COLO668 (cell line): ENCODE measurements around the gene WDR54.
"Not testable (repeated sequence)": the region's sequence is repeated elsewhere in the genome, so short reads cannot be mapped to it uniquely, and the experiment has no call there.

Source experiments
- DNase-seq: peaks from one replicate; lab custom pipeline; 2025; ENCODE audit not compliant: unreplicated experiment; lab: John Stamatoyannopoulos, UW

WDR54 gene

DNA sequence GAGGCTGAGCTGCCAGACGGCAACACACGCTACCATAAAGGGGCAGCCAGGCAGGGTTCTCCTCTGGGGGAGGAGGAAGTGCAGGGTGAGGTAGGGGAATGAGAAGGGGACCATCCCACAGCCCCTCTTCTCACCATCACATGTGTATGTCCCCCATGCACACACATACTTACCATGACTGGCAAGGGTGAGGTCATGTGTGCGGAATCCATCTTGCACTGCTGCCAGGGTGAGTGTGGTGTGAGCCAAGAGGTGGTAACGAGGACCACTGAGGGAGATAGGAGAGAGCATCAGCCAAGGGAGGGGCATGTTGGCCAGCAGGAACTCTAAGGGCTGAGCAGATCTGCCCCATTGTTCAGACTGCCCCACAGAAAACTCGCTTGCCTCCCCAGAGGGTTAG, 7.1 kb downstream of the WDR54 start:
- DNase-seq = no peak

DNA sequence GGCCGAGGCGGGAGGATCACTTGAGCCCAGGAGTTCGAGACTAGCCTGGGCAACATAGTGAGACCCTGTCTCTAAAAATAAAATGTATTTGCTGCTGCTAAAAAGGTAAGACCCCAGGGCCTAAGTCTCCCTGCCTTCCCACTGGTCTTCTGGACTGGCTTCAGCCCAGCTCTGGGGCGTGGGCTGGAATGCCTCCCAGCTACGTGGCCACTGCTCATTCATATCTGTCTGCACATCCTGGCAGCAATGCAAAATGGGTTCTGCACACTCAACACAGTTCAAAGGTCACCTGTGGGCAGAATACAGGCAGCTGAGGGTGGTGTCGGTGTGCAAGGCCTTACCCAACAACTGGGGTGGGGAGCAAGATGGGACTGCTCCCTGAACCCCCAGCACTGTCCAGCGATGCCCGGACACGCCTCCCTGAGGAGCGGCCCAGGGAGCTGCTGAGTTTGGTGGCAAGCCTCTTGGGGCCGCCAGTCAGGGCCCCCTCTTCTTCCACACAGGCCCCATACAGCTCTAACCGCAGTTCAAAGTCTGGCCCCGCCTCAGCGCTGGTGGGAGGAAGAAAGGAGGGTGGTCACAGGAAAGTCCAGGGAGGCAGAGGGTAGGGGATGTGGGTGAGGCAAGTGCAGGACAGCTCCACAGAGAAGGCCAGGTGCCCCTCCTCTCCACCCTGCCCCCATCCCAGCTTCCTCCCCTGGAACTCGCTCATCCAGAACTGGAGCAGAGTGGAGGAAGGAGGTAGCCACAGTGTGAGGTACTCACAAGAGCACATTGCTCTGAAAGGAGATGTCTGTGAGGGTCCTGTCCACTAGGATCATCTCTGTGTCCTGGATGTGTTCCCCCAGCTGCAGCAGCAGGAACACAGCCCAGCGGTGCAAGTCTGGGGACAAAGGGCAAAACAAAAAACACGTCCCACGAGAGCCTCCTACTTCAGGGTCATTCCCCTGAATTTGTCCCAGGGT, 8.2 kb downstream of the WDR54 start:
- DNase-seq = no peak

DNA sequence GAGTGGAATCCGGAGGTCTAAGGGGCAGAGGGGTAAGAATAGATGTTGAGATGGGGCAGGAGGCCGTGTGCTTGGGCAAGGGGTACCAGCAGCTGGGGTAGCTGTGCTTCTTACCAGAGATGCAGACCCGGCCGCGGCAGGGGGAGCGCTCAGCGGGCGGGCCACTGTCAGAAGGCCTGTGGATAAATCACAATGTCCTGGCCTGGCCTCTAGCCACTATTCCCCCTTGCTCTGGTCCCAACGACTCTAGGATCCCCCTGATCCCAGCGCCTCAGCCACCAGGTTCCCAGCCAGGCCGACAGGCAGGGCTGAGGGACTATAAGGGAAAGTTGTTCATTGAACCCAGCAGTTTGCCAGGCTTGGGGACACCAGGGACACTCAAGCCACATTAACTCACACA, 9.0 kb downstream of the WDR54 start:
- no peak for DNase-seq

DNA sequence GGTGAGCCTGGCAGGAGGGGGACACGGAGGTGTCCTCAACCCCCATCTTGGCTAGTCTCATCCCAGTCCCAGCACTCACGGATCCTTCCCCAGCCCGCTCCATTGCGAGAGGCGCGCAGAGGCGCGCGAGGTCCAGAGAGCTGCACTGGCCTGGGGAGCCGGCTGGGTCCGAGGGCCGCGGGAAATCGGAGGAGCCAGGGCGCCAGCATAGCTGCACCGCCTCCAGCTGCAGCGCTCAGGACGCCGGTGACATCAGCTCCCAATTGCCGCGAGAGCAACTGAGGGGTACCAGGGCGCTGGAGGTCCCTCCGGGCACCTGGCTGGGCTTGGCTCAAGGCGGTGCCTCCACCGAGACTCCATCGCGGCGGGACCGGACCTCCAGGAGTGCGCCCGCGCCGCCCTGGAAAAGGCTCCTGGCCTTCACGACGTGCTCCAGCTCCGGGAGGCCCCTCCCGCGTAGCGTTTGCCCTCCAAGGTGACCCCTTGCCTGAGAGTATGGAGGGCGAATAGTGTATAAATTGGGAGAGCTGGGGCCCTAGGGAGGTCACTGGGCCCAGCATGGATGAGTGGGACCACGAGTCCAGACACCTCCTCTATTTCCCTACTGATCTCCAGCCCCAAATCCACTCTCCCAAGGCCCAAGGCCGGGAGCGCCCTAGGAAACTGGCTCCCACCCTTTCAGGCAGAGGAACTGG, 14.7 kb downstream of the WDR54 start:
- DNase-seq = no peak

DNA sequence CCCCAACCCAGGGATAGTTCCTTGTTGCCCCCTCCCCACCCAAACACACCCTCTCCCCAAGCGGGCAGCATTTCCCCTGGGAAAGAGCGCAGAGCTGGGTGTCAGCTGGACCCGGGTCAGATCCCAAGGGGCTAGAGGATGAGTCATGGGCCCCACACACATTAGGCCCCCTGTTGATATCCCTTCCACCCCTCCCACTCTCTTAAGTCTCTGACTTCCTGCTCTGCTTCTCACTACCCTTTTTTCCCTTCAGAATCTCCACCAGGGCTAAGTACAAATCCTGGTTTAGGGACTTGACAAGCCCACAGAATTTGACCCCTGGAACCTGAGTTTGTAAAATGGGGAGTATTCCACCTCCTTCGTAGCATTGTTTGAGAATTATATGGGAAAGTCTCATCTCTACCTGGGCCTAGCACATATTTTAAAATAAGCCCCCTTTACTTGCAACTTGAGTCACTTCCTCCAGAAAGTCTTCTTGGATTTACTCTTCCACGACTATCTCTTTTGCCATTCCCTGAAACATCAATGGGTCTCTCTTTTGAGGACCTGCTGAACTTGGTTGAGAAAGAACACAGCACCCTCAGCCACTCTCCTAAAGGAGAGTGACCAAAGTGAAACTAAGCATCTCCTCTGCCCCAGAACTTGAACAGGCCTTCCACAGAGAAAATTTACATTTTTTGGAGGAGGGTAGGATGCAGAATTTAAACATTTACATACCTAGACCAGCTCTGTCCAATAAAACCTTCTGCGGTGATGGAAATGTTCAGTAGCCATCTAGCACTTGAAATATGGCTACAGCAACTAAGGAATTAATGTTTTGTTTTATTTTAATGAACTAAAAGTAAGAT, 15.5 kb downstream of the WDR54 start:
- no peak for DNase-seq

DNA sequence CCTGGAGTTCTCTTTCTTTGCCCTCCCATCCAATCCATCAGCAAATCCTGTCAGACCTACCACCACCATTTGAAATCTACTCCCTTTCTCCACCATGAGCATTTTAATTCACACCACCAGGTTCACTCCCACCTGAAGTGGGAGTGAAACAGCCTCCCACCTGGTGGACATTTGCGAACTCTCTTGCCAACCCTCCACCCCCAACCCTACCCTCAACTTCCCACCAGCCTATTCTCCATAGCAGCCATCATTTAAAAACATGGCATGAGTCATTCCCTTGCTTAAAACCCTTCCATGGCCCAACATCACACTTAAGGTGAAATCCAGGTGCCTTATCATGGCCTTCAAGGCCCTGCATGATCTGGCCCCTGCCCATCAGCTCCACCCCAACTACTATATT, 16.7 kb downstream of the WDR54 start:
- DNase-seq = no peak

DNA sequence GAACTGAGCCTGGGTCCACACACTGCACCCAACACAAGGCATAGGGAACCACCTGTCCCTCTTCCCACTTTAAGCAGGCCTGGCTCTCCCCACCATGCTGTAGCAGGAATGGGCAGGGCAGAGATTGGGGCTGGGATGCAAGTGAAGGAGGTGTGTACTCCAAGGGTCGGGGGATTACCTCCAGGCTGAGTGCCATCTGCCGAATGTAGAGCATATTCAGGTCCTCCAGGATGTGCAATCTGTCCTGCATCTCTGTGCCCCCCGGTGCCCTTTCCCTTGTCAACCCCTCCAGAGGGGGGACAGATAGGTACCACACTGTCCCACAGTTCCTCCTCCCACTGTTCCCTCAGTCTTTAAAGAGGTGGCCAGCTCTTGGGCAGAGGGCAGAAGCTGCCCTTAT, 17.8 kb downstream of the WDR54 start:
- no peak for DNase-seq

DNA sequence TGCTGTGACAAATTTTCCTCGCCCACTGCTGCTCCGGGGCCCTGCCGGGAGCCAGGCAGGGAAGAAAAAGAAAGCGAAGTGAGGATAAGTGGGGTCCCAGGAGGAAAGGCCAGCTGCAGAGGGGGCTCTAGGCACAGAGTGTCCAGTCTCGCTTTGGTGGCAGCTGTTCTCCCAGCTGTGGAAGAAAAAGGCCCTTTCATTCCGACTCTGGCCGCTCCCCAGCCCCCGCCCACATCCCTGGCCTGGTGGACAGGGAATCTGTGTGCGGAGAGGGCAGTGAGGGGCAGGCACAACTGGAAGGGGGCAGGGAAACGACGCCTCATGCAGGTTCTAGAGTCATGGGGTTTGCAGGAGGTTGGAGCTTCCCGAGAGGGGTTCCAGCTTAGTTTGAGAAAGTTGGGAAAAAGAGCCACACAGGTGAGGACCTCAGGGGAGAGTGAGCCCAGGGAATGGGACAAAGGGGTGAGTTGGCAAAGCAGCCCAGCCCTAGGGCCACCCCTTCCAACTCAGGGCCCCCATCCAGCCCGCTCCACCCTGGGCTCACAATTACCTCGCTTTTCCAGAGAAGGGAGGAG, 18.4 kb downstream of the WDR54 start:
- DNase-seq = no peak

DNA sequence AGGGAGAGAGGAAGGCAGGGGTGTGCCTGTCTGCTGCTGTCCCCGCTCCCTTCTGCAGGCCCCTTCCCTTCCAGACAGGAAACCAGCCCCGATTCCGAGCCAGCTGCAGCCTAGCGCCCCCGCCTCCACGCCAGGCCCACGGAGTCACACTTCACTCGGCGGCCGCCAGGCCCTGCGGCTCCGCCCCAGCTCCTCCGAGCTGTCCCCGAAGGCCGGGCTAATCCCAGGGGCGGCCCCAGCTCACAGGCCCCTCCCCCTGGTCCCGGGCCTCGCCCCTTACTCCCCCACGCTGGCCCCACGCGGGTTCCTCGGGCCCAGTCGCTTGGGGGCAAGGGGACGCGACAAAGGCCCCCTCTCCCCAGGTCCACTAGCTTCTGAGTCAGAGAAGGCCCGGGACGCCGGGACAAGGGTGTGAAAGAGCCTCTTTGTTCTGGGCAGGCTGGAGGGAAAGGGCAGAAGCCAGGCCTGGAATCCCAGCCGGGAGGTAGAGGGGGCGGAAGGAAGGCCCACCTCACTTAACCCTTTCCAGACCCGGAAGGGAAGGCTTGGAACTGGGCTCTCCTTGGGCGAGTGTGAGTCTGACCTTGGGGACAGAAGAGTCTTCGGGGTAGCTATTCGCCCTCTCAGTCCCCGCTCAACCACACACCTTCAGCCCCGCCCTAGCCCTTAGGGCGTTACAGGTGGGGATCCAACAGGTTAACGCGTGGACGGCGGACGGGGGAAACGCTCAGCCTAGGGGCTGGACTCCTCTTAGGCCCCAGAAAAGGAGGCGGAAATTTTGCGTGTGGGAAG, 19.0 kb downstream of the WDR54 start:
- DNase-seq = peak; percentile 91

DNA sequence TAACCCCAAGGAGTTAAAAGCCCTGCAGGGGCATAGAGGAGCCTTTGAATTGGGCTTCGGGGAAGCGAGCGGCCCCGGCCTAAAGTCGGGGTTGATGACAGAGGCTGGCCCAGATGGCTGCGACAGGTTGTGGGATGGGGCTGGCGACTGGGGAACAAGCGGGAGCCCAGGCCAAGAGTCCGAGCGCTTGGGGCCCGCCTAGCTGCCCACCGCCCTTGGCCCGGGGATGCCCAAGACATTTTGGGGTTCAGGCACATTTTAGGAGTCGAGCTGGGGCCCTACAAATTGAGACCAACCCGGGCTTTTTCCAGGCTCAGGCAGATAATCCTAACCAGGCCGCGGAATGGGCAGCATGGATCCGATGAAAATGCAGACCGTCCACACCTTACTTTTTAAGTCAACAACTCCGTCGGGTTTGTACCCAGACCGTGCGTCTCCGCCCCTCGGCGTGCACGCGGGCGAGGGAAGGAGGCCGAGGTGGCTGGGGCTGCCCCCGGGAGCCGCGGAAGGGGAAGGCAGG, 19.7 kb downstream of the WDR54 start:
- no peak for DNase-seq

DNA sequence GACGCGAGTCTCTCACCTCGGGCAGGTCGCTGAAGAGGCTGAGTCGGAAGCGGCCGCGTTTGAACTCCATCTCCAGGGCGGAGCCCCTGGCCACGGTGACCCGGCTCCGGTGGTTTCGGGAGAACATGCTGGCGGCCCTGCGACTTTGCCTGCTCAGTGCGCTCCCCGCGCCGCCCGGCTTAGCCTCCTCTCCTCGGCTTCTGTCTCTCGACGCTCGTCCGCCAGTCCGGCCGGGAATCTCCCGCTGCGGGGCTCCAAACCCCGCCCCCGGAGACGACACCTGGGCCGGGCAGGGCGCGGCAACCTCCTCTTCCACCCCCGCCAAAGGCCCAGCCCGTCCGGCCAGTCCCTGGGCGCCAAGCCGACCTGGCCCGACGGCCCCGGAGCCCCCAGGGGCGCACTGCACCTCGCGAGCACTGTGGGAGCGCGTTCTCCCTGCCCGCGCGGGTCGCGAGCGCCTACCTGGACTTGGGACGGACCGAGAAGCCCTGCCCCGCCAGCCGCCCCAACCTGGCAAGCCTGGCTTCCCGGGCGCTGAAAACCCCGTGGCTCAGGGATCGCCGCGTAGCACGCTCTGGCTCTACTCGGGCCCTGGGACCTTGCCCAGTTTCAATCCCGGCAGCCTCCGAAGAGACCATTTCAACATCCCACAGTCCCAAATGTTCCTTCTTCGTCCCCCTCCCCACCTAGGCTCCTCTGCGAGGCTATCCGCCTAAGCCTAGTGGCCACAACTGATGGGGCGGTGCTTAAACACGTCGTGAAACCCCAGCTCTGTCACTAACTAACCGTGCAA, 20.4 kb downstream of the WDR54 start, which contains the start of gene RTKN:
Gene RTKN, minus strand, starts transcription at position 248 of the 793 bp plus-strand sequence. Its CDS starts 121 bp downstream, at position 127.
- peak; percentile 88 for DNase-seq

DNA sequence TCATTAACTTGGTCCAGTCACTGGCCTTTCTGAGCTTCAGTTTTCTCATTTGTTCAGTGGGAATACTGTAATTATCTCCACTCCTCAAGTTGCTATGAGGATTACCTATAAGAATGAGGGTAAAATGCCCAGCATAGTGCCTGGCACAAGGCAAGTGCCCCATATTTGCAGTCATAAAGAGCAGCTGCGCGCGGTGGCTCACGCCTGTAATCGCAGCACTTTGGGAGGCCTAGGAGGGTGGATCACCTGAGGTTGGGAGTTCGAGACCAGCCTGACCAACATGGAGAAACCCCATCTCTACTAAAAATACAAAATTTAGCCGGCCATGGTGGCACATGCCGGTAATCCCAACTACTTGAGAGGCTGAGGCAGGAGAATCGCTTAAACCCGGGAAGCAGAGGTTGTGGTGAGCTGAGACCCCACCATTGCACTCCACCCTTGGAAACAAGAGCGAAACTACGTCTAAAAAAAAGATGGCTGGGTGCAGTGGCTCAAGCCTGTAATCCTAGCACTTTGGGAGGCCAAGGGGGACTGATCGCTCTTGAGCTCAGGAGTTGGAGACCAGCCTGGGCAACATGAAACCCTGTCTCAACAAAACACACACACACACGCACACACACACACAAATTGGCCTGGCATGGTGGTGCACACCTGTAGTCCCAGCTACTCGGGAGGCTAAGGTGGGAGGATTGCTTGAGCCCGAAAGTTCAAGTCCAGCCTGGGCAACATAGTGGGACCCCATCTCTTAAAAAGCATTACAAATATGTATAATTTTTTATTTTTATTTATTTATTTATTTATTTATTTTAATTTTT, 21.2 kb downstream of the WDR54 start:
- not testable (repeated sequence) for DNase-seq

DNA sequence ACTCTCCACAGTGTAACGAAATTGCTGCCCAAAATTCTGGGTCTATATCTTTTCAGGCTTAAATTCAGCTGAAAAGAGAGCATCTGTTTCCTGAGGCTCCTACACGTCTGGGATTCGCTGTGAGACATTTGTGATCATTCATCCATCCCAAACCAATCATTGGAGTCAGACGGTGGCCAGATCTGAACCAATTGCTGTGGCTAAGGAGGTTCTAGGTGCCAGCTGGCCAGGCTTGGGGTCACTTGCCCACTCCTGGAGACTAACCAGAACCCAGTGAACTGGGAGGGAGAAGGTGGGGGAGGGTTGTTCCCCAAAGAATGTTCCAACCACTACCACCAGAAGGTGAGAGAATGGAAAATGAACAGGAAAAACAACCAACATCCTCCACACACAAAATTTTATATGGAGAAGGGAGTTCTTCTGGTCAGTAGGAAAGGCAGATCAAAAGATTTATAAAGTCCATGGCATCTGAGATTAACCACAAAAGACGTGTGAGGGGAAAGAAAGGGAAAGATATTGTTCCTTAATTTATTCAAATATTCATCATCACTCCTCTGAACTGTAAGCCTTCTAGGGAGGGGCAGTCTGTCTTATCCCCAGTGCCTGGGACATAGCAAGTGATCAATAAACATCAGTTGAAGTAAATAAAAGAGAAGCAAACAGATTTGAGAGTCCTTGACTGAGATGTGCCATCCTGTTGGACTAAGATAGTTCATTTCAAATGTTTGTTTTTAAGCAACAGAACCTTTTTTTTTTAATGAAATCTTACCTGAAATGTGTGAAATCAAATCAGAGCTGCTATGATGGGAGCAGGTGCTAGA, 23.2 kb downstream of the WDR54 start:
- no peak for DNase-seq

DNA sequence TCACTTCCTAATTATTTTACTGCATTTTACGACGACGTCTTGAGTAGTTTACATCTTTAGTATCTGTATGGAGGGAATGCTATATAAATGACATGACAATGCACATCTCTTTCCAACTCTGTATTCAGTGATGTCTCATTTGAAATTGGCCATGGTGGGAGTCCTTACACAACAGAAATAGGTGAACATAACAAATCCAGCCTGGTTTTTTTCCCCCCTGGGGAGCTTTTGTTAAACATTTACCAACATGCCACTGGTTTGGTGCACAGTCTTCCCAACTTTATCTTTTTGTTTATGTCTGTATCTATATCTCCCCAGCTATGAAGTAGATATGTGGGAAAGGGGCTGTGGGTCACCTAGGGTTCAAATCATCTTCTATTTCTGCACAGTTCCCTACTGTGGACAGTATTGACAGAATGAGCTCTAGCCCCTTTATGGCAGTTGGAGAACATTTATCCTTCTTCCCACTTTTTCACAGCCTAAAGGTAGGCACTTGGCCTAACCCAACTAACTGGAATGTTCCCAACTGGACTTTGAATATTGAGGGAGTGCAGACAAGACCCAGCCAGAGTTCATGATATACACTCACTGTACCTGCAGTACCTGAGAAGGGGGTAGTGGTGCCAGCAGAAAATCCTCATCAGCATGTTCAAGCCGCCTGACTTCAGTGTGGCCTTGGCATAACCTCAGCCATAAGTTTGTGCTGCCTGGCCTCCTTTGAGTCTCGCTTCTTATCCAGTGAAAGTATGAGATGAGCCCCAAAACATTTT, 25.9 kb downstream of the WDR54 start:
- no peak for DNase-seq

DNA sequence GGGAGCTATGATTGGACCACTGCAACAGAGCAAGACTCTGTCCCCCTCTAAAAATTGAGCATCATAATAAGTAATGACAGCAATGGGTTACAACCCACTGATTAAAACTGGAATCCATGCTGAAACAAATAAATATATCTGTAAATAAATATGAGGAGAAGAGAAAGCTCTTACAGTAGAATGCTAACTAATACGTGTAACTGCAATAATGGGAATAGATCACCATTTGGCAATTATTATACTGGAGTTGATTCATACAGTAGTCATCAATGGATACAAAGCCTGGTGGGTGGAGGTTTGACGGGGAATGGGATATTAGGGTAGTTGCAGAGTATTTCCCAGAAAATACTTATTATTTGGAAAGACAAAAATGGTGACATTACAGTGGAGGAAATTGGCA, 27.2 kb downstream of the WDR54 start:
- no peak for DNase-seq

DNA sequence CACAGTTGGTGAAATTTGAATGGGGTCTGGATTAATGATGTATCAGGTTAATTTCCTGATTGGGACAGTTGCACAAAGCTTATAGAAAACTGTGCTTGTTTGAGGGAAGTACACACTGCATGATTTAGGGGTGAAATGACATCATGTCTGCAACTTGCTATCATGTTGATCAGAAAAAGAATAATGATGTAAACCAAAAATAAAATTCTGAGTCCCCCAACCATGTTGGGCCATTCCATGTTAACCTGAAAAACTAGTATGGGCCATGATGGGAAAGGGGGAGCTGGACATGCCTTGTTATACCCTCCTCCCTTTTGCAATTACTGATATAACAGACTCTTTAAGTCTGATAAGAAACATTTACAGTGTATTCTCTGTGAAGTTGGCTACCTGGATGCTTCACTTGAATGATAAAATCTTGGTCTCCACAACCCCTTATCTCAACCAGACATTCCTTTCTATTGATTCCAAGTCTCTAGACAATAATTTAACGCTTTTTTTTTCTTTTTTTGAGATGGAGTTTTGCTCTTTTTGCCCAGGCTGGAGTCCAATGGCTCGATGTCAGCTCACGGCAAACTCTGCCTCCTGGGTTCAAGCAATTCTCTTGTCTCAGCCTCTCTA, 29.1 kb downstream of the WDR54 start:
- no peak for DNase-seq
